ENCODE results near the gene RAB8A. TPM values are rescaled to one million over a fixed set of nuclear protein-coding genes. Genes with fewer than 3 reads are reported as not detected.
"Not testable (repeated sequence)": the region's sequence is repeated elsewhere in the genome, so short reads cannot be mapped to it uniquely, and the experiment has no call there.

The RAB8A gene
- total and polyA plus RNA-seq, 3 experiments from 2014 or later, result 86.3 to 298 (median 268) TPM

DNA sequence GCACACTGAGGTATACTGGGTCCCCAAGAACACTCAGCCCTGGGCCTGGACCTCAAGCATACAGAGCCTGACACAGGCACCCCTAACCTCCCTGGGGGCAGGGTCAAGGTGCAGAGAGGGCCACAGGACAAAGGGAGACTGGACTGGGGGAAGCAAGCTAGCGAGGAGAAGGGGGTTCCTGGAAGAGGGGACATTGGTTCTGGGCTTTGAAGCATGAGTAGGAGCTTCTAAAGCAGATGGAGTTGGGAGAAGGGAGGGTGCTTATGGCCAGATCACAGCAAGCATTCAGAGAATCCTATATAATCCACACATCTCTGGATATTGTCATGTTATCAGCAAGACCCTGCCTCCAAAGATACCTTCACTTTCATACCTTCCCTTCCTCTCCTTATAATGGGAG is 58.4 kb downstream of the RAB8A start:
- no peak for DNase-seq
- Histone ChIP-seq H3K27me3 (ENCODE audit: insufficient read depth, low read length, poor library complexity, severe bottlenecking) (no peaks in the 10 kb centered on the region), H3K27ac (ENCODE audit: low read depth, low read length) (no peak overlapping the region), H3K4me1 (ENCODE audit: insufficient read depth, low read length) (no peaks in the 10 kb centered on the region), H3K9me3 (ENCODE audit: low read length) (no peaks in the 10 kb centered on the region), H3K4me3 (ENCODE audit: low read length) (no peak overlapping the region), H3K36me3 (ENCODE audit: insufficient read depth, low read length) (no peaks in the 10 kb centered on the region)
- peaks cover 0 to 3% (median 0%) of the 10 kb centered on the region in 5 donors for H3K9me3 Mint-ChIP-seq
- H3K4me3 Mint-ChIP-seq, result no peak overlapping the region
- ChIA-PET CTCF (interaction anchor here (1.2 kb wide), 1 partner anchor 12 kb away, joined by 4 read pairs; no protein-coding TSS in a partner anchor), POLR2A (interaction anchor here (0.7 kb wide), 1 partner anchor 8 kb away, joined by 3 read pairs; no protein-coding TSS in a partner anchor)
- no peak overlapping the region for H3K27ac Mint-ChIP-seq
- H3K36me3 Mint-ChIP-seq, result no peaks in the 10 kb centered on the region
- H3K27me3 Mint-ChIP-seq, result peaks cover 0 to 4% of the 10 kb centered on the region in 2 donors
- peaks cover 4 to 8% (median 6%) of the 10 kb centered on the region in 3 donors for H3K4me1 Mint-ChIP-seq

DNA sequence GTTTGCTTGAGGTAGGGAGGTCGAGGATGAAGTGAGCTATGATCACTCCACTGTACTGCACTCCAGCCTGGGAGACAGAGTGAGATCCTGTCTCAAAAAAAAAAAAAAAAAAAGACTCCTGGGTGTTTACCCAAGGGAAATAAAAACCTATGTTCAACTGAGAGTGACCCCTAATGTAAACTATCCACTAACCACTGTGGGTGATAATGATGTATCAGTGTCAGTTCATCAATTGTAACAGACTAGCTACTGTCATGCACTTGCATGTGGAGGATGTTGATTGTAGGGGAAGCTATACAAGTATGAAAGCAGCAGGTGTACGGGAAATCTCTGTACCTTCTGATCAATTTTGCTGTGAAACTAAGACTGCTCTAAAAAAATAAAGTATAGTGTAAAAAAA is 64.3 kb downstream of the RAB8A start:
- ChIA-PET POLR2A (no interaction called here), CTCF (interaction anchor here (0.6 to 1.2 kb wide), 2 partner anchors 30 to 113 kb away, joined by 3 read pairs; no protein-coding TSS in a partner anchor)
- Mint-ChIP-seq H3K4me3 (no peak overlapping the region), H3K27ac (no peak overlapping the region), H3K36me3 (no peaks in the 10 kb centered on the region), H3K27me3 (peaks cover 0 to 5% of the 10 kb centered on the region in 2 donors), H3K4me1 (no peaks in the 10 kb centered on the region), H3K9me3 (peaks cover 0 to 3% (median 0%) of the 10 kb centered on the region in 5 donors)
- H3K27ac ChIP-seq (ENCODE audit: low read depth, low read length), result no peak overlapping the region
- H3K4me3 ChIP-seq (ENCODE audit: low read length), result no peak overlapping the region
- DNase-seq, result no peak
- no peaks in the 10 kb centered on the region for H3K27me3 ChIP-seq (ENCODE audit: insufficient read depth, low read length, poor library complexity, severe bottlenecking)
- no peaks in the 10 kb centered on the region for H3K9me3 ChIP-seq (ENCODE audit: low read length)
- H3K36me3 ChIP-seq (ENCODE audit: insufficient read depth, low read length), result no peaks in the 10 kb centered on the region
- H3K4me1 ChIP-seq (ENCODE audit: insufficient read depth, low read length), result no peaks in the 10 kb centered on the region

DNA sequence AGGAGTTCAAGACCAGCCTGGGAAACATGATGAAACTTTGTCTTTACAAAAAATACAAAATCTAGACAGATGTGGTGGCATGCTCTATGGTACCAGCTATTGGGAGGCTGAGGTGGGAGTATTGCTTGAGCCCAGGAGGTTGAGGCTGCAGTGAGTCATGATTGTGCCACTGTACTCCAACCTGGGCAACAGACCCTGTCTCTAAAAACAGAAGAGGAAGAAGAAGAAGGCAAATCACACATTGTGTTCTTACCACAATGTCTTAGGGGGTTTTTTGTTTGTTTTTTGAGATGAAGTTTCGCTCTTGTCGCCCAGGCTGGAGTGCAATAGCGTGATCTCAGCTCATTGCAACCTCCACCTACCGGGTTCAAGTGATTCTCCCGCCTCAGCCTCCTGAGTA is 67.2 kb downstream of the RAB8A start:
- H3K4me1 Mint-ChIP-seq; H3K36me3 Mint-ChIP-seq; H3K9me3 ChIP-seq (ENCODE audit: low read length); DNase-seq; H3K4me1 ChIP-seq (ENCODE audit: insufficient read depth, low read length); H3K36me3 ChIP-seq (ENCODE audit: insufficient read depth, low read length); POLR2A ChIA-PET; H3K27ac ChIP-seq (ENCODE audit: low read depth, low read length); H3K4me3 ChIP-seq (ENCODE audit: low read length); H3K27me3 ChIP-seq (ENCODE audit: insufficient read depth, low read length, poor library complexity, severe bottlenecking); H3K27ac Mint-ChIP-seq; H3K27me3 Mint-ChIP-seq; H3K9me3 Mint-ChIP-seq: not testable (repeated sequence)
- H3K4me3 Mint-ChIP-seq, result peak overlapping the region in 1 of 7 donors; percentile 3
- CTCF ChIA-PET, result interaction anchor here (4.2 kb wide), 1 partner anchor 138 kb away, joined by 26 read pairs; no protein-coding TSS in a partner anchor

DNA sequence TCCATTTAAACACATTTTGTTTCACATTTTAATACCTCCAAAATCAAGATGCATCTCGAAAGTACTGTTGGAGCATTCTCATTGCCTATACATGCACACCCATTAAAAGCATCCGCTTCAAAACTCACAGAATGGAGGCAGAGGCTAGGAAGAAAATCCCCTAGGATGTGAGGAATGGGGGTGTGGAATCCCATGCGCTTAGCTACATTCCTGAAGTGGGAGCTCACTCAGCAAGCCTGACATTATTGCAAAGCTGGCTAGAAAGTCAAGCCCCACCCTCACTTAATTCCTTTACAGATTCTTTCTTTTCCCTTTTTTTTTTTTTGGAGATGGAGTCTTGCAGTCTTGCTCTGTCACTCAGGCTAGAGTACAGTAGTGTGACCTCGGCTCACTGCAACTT is 68.9 kb downstream of the RAB8A start:
- no peaks in the 10 kb centered on the region for H3K36me3 ChIP-seq (ENCODE audit: insufficient read depth, low read length)
- peaks cover 0 to 2% (median 0%) of the 10 kb centered on the region in 5 donors for H3K9me3 Mint-ChIP-seq
- H3K27me3 Mint-ChIP-seq, result peaks cover 0 to 3% of the 10 kb centered on the region in 2 donors
- H3K4me3 ChIP-seq (ENCODE audit: low read length), result no peak overlapping the region
- peaks cover 11 to 18% (median 16%) of the 10 kb centered on the region in 3 donors for H3K4me1 Mint-ChIP-seq
- DNase-seq, result no peak
- no peaks in the 10 kb centered on the region for H3K9me3 ChIP-seq (ENCODE audit: low read length)
- no peak overlapping the region for H3K27ac ChIP-seq (ENCODE audit: low read depth, low read length)
- CTCF ChIA-PET, result interaction anchor here (1.8 to 4.2 kb wide), 3 partner anchors 128 to 551 kb away, joined by 3 to 26 read pairs (median 6); no protein-coding TSS in a partner anchor
- H3K36me3 Mint-ChIP-seq, result peaks cover 0 to 5% (median 2%) of the 10 kb centered on the region in 3 donors
- H3K4me1 ChIP-seq (ENCODE audit: insufficient read depth, low read length), result peaks cover 5% of the 10 kb centered on the region
- POLR2A ChIA-PET, result interaction anchor here (0.5 kb wide), 1 partner anchor 94 kb away, joined by 3 read pairs; no protein-coding TSS in a partner anchor
- no peak overlapping the region for H3K4me3 Mint-ChIP-seq
- no peaks in the 10 kb centered on the region for H3K27me3 ChIP-seq (ENCODE audit: insufficient read depth, low read length, poor library complexity, severe bottlenecking)
- H3K27ac Mint-ChIP-seq, result no peak overlapping the region

Other genes with a start within 250 kb of the RAB8A start
- not detected for gene CYP4F2, start 213.8 kb upstream of the RAB8A start, total RNA-seq
- gene CYP4F2, start 213.8 kb upstream of the RAB8A start, polyA plus RNA-seq, result not detected
- gene CYP4F11, start 177.4 kb upstream of the RAB8A start, total RNA-seq, result not detected
- not detected for gene CYP4F11, start 177.4 kb upstream of the RAB8A start, polyA plus RNA-seq
- gene OR10H4, start 162.9 kb upstream of the RAB8A start, total RNA-seq, result not detected
- not detected for gene OR10H4, start 162.9 kb upstream of the RAB8A start, polyA plus RNA-seq
- gene TPM4, start 35.4 kb upstream of the RAB8A start, total RNA-seq, result 100 to 1,000 TPM; 259 to 270 TPM
- 127 TPM for gene TPM4, start 35.4 kb upstream of the RAB8A start, polyA plus RNA-seq
- gene HSH2D, start 31.8 kb downstream of the RAB8A start, total RNA-seq, result 1 to 10 TPM; 8.6 to 9.3 TPM
- gene HSH2D, start 31.8 kb downstream of the RAB8A start, polyA plus RNA-seq, result 12.8 TPM
- gene CIB3, start 61.6 kb downstream of the RAB8A start, total RNA-seq, result not detected
- gene CIB3, start 61.6 kb downstream of the RAB8A start, polyA plus RNA-seq, result not detected
- 10 to 100 TPM; 62.4 to 68.3 TPM for gene FAM32A, start 73.5 kb downstream of the RAB8A start, total RNA-seq
- gene FAM32A, start 73.5 kb downstream of the RAB8A start, polyA plus RNA-seq, result 127 TPM
- gene AP1M1, start 86.0 kb downstream of the RAB8A start, total RNA-seq, result 100 to 1,000 TPM; 113 to 120 TPM
- gene AP1M1, start 86.0 kb downstream of the RAB8A start, polyA plus RNA-seq, result 145 TPM
- 10 to 100 TPM; 33.7 to 37.5 TPM for gene KLF2, start 212.9 kb downstream of the RAB8A start, total RNA-seq
- 219 TPM for gene KLF2, start 212.9 kb downstream of the RAB8A start, polyA plus RNA-seq